Osteocyte (in vitro differentiated cells): ENCODE results near the gene ZYG11A. TPM values are rescaled to one million over a fixed set of nuclear protein-coding genes. Genes with fewer than 3 reads are reported as not detected.

Experiments used
- DNase-seq: peaks from one replicate; pipeline ENCODE4 v3.0.0; 2021; ENCODE audit warnings: mixed read lengths; ENCODE audit not compliant: unreplicated experiment; ENCODE audit errors: extremely low spot score
- H3K27ac Mint-ChIP-seq: one replicate; pipeline ENCODE4 v1.8.0; 2021; ENCODE audit warnings: mild to moderate bottlenecking, mixed read lengths; ENCODE audit not compliant: unreplicated experiment
- H3K27me3 Mint-ChIP-seq: one replicate; pipeline ENCODE4 v1.8.0; 2021; ENCODE audit warnings: mixed read lengths; ENCODE audit not compliant: unreplicated experiment
- H3K36me3 Mint-ChIP-seq: one replicate; pipeline ENCODE4 v1.8.0; 2021; ENCODE audit warnings: mixed read lengths; ENCODE audit not compliant: unreplicated experiment
- H3K4me1 Mint-ChIP-seq: one replicate; pipeline ENCODE4 v1.8.0; 2021; ENCODE audit warnings: mixed read lengths; ENCODE audit not compliant: unreplicated experiment
- H3K4me3 Mint-ChIP-seq: one replicate; pipeline ENCODE4 v1.8.0; 2021; ENCODE audit warnings: mild to moderate bottlenecking, moderate library complexity, mixed read lengths; ENCODE audit not compliant: unreplicated experiment
- H3K9me3 Mint-ChIP-seq: one replicate; pipeline ENCODE4 v1.8.0; 2021; ENCODE audit warnings: mixed read lengths; ENCODE audit not compliant: unreplicated experiment
- CTCF ChIP-seq: fragments of 200-600 bp; sonication (generic); IDR thresholded peaks from 2 replicates; pipeline ENCODE4 v1.5.0; 2021; ENCODE audit warnings: antibody characterized with exemption, mild to moderate bottlenecking, moderate library complexity
- total RNA-seq: library from RNA; stranded (reverse); gene quantifications from 2 replicates; pipeline ENCODE4 v1.2.1, GENCODE V29; 2021

ZYG11A gene
- total RNA-seq, 1 donor from 2014 or later, result 0.30 TPM

GRCh38 chr1:52877554-52877953, 35.0 kb downstream of the ZYG11A start:
- no peak for DNase-seq
- H3K27ac Mint-ChIP-seq, result no peak overlapping the region
- H3K9me3 Mint-ChIP-seq, result peaks cover 3% of the 10 kb centered on the region
- H3K4me3 Mint-ChIP-seq, result no peak overlapping the region
- TF ChIP-seq CTCF, result no peak
- H3K4me1 Mint-ChIP-seq, result no peaks in the 10 kb centered on the region
- peaks cover under 1% of the 10 kb centered on the region for H3K36me3 Mint-ChIP-seq
- no peaks in the 10 kb centered on the region for H3K27me3 Mint-ChIP-seq

GRCh38 chr1:52880206-52880605, 37.6 kb downstream of the ZYG11A start:
- no peak for TF ChIP-seq CTCF
- no peaks in the 10 kb centered on the region for H3K27me3 Mint-ChIP-seq
- no peak overlapping the region for H3K4me3 Mint-ChIP-seq
- H3K4me1 Mint-ChIP-seq, result no peaks in the 10 kb centered on the region
- peaks cover 5% of the 10 kb centered on the region for H3K9me3 Mint-ChIP-seq
- no peak overlapping the region for H3K27ac Mint-ChIP-seq
- DNase-seq, result no peak
- H3K36me3 Mint-ChIP-seq, result peaks cover 3% of the 10 kb centered on the region

GRCh38 chr1:52887483-52887882, 44.9 kb downstream of the ZYG11A start:
- no peak overlapping the region for H3K4me3 Mint-ChIP-seq
- peaks cover 3% of the 10 kb centered on the region for H3K36me3 Mint-ChIP-seq
- peaks cover 3% of the 10 kb centered on the region for H3K9me3 Mint-ChIP-seq
- no peak for TF ChIP-seq CTCF
- H3K27me3 Mint-ChIP-seq, result no peaks in the 10 kb centered on the region
- DNase-seq, result no peak
- no peak overlapping the region for H3K27ac Mint-ChIP-seq
- no peaks in the 10 kb centered on the region for H3K4me1 Mint-ChIP-seq

GRCh38 chr1:52892424-52893215, 50.1 kb downstream of the ZYG11A start:
- no peaks in the 10 kb centered on the region for H3K36me3 Mint-ChIP-seq
- H3K9me3 Mint-ChIP-seq, result no peaks in the 10 kb centered on the region
- DNase-seq, result no peak
- no peak overlapping the region for H3K4me3 Mint-ChIP-seq
- no peaks in the 10 kb centered on the region for H3K27me3 Mint-ChIP-seq
- no peaks in the 10 kb centered on the region for H3K4me1 Mint-ChIP-seq
- TF ChIP-seq CTCF, result no peak
- H3K27ac Mint-ChIP-seq, result no peak overlapping the region

GRCh38 chr1:52899445-52899894, 56.9 kb downstream of the ZYG11A start:
- H3K27me3 Mint-ChIP-seq, result no peaks in the 10 kb centered on the region
- no peaks in the 10 kb centered on the region for H3K9me3 Mint-ChIP-seq
- no peaks in the 10 kb centered on the region for H3K36me3 Mint-ChIP-seq
- DNase-seq, result no peak
- no peak for TF ChIP-seq CTCF
- H3K27ac Mint-ChIP-seq, result no peak overlapping the region
- no peak overlapping the region for H3K4me3 Mint-ChIP-seq
- H3K4me1 Mint-ChIP-seq, result no peaks in the 10 kb centered on the region
